H9 (cell line): ENCODE results near the gene TMEM229B. TPM values are rescaled to one million over a fixed set of nuclear protein-coding genes. Genes with fewer than 3 reads are reported as not detected.

Source experiments
- DNase-seq: peaks from one replicate; pipeline ENCODE4 v3.0.0-alpha.2; 2017
- H2AFZ ChIP-seq: one replicate; pipeline ENCODE4 v1.6.1; 2013; ENCODE audit warnings: mild to moderate bottlenecking, low read length, control low read depth, moderate library complexity
- H2AK5ac ChIP-seq: 2 replicates; pipeline ENCODE4 v1.6.1; 2013; ENCODE audit warnings: low read length, control low read depth, mixed read lengths; ENCODE audit not compliant: insufficient read length
- H2BK120ac ChIP-seq: one replicate; pipeline ENCODE4 v1.6.1; 2013; ENCODE audit warnings: low read depth, mild to moderate bottlenecking, low read length, control low read depth, inconsistent platforms; ENCODE audit not compliant: poor library complexity, severe bottlenecking
- H2BK12ac ChIP-seq: 2 replicates; pipeline ENCODE4 v1.6.1; 2013; ENCODE audit warnings: low read length, control low read depth, mixed read lengths, low read depth; ENCODE audit not compliant: insufficient read length
- H2BK15ac ChIP-seq: 2 replicates; pipeline ENCODE4 v1.6.1; 2013; ENCODE audit warnings: low read depth, low read length, control low read depth
- H2BK20ac ChIP-seq: one replicate; pipeline ENCODE4 v1.6.1; 2013; ENCODE audit warnings: low read depth, mild to moderate bottlenecking, low read length, control low read depth, inconsistent platforms; ENCODE audit not compliant: poor library complexity, severe bottlenecking
- H2BK5ac ChIP-seq: 2 replicates; pipeline ENCODE4 v1.6.1; 2013; ENCODE audit warnings: low read length, control low read depth, mixed read lengths; ENCODE audit not compliant: insufficient read length
- H3K14ac ChIP-seq: 2 replicates; pipeline ENCODE4 v1.6.1; 2013; ENCODE audit warnings: low read length, control low read depth; ENCODE audit not compliant: insufficient read depth
- H3K18ac ChIP-seq: 2 replicates; pipeline ENCODE4 v1.6.1; 2013; ENCODE audit warnings: low read depth, mild to moderate bottlenecking, mixed read lengths, low read length, control low read depth; ENCODE audit not compliant: insufficient read length
- H3K23ac ChIP-seq: 2 replicates; pipeline ENCODE4 v1.6.1; 2013; ENCODE audit warnings: low read length, control low read depth, mixed read lengths, low read depth; ENCODE audit not compliant: insufficient read length
- H3K23me2 ChIP-seq: 2 replicates; pipeline ENCODE4 v1.6.1; 2013; ENCODE audit warnings: low read depth, mild to moderate bottlenecking, mixed read lengths, low read length, control low read depth; ENCODE audit not compliant: insufficient read length, poor library complexity, severe bottlenecking
- H3K27ac ChIP-seq: 2 replicates; pipeline ENCODE4 v1.5.1; 2013; ENCODE audit warnings: low read length, control low read depth, mixed read lengths, low read depth; ENCODE audit not compliant: insufficient read length
- H3K27me3 ChIP-seq: 2 replicates; pipeline ENCODE4 v1.6.1; 2013; ENCODE audit warnings: low read length, control low read depth, inconsistent platforms; ENCODE audit not compliant: insufficient read depth
- H3K4ac ChIP-seq: 2 replicates; pipeline ENCODE4 v1.6.1; 2013; ENCODE audit warnings: low read depth, mild to moderate bottlenecking, control low read depth, inconsistent platforms, low read length, moderate library complexity
- H3K4me1 ChIP-seq: 2 replicates; pipeline ENCODE4 v1.6.1; 2013; ENCODE audit warnings: low read length, control low read depth, inconsistent platforms; ENCODE audit not compliant: insufficient read depth
- H3K4me2 ChIP-seq: 2 replicates; pipeline ENCODE4 v1.6.1; 2013; ENCODE audit warnings: low read length, control low read depth, mixed read lengths; ENCODE audit not compliant: insufficient read length, insufficient read depth
- H3K56ac ChIP-seq: 2 replicates; pipeline ENCODE4 v1.6.1; 2013; ENCODE audit warnings: low read depth, mild to moderate bottlenecking, mixed read lengths, low read length, control low read depth; ENCODE audit not compliant: insufficient read length
- H3K79me1 ChIP-seq: 2 replicates; pipeline ENCODE4 v1.6.1; 2013; ENCODE audit warnings: low read depth, mild to moderate bottlenecking, moderate library complexity, low read length, control low read depth, inconsistent platforms; ENCODE audit not compliant: insufficient read depth, poor library complexity, severe bottlenecking
- H3K79me2 ChIP-seq: 2 replicates; pipeline ENCODE4 v1.6.1; 2013; ENCODE audit warnings: low read length, control low read depth, inconsistent platforms; ENCODE audit not compliant: insufficient read depth
- H3K9ac ChIP-seq: 2 replicates; pipeline ENCODE4 v1.6.1; 2013; ENCODE audit warnings: low read length, control low read depth, mixed read lengths; ENCODE audit not compliant: insufficient read length; ENCODE audit errors: extremely low read depth
- H3K9me3 ChIP-seq: one replicate; pipeline ENCODE4 v1.6.1; 2013; ENCODE audit warnings: low read depth, low read length, inconsistent platforms; ENCODE audit not compliant: control insufficient read depth
- H3T11ph ChIP-seq: one replicate; pipeline ENCODE4 v1.6.1; 2013; ENCODE audit warnings: mild to moderate bottlenecking, low read length, control low read depth, inconsistent platforms
- H4K20me1 ChIP-seq: one replicate; pipeline ENCODE4 v1.6.1; 2013; ENCODE audit not compliant: control insufficient read depth, insufficient read length, insufficient read depth
- H4K5ac ChIP-seq: 2 replicates; pipeline ENCODE4 v1.6.1; 2013; ENCODE audit warnings: low read depth, mild to moderate bottlenecking, mixed read lengths, low read length, control low read depth; ENCODE audit not compliant: insufficient read length
- H4K8ac ChIP-seq: replicated peaks from 2 replicates; pipeline ENCODE4 v1.6.1; 2013; ENCODE audit warnings: low read length, control low read depth, mixed read lengths, low read depth; ENCODE audit not compliant: insufficient read length
- H4K91ac ChIP-seq: 2 replicates; pipeline ENCODE4 v1.6.1; 2013; ENCODE audit warnings: low read depth, mild to moderate bottlenecking, moderate library complexity, mixed read lengths, low read length, control low read depth; ENCODE audit not compliant: insufficient read length
- H3K27ac Mint-ChIP-seq, 3 experiments: 2 replicates in 2 of 3; 3 replicates in 1 of 3; pipeline ENCODE4 v1.8.0; 2020 to 2021; ENCODE audit warnings: mixed read lengths in 3 of 3, mild to moderate bottlenecking in 1 of 3, moderate library complexity in 1 of 3
- H3K27me3 Mint-ChIP-seq: 2 replicates; pipeline ENCODE4 v1.8.0; 2021; ENCODE audit warnings: low read depth, mild to moderate bottlenecking, moderate library complexity, mixed read lengths
- H3K36me3 Mint-ChIP-seq, 3 experiments: 2 replicates in 2 of 3; 3 replicates in 1 of 3; pipeline ENCODE4 v1.8.0; 2020 to 2021; ENCODE audit warnings: low read depth in 3 of 3, mixed read lengths in 3 of 3; ENCODE audit not compliant: insufficient read depth in 1 of 3
- H3K4me1 Mint-ChIP-seq, 2 experiments: 2 replicates each; pipeline ENCODE4 v1.8.0; 2020; ENCODE audit warnings: mixed read lengths in 2 of 2
- H3K4me3 Mint-ChIP-seq, 2 experiments: 2 replicates in 1 of 2; 3 replicates in 1 of 2; pipeline ENCODE4 v1.8.0; 2020 to 2021; ENCODE audit warnings: mild to moderate bottlenecking in 2 of 2, mixed read lengths in 2 of 2, moderate library complexity in 1 of 2
- H3K9me3 Mint-ChIP-seq, 2 experiments: 2 replicates in 1 of 2; 3 replicates in 1 of 2; pipeline ENCODE4 v1.8.0; 2020; ENCODE audit warnings: mild to moderate bottlenecking in 2 of 2, mixed read lengths in 2 of 2, moderate library complexity in 1 of 2
- WGBS: extraction: QIAGEN DNeasy Blood & Tissue Kit; methylation state at CpG from one replicate; pipeline ENCODE4 v1.1.7; 2013; ENCODE audit warnings: missing lambda C conversion rate, low lambda C conversion rate, mixed read lengths; ENCODE audit not compliant: insufficient read length; ENCODE audit errors: extremely low coverage; 5-methylcytosine and 5-hydroxymethylcytosine counted together
- total RNA-seq: library from RNA; stranded (reverse); gene quantifications from 2 replicates; pipeline ENCODE4 v1.2.1, GENCODE V29; 2021
- TF ChIP-seq, protein P1 (sequence below): fragments of 200-600 bp; sonication (generic); conservative IDR thresholded peaks from 3 replicates; pipeline ENCODE4 v1.8.0; 2021; ENCODE audit warnings: antibody characterized with exemption, mild to moderate bottlenecking

TMEM229B gene
- total RNA-seq, 1 experiment from 2014 or later = 0.24 TPM

DNA sequence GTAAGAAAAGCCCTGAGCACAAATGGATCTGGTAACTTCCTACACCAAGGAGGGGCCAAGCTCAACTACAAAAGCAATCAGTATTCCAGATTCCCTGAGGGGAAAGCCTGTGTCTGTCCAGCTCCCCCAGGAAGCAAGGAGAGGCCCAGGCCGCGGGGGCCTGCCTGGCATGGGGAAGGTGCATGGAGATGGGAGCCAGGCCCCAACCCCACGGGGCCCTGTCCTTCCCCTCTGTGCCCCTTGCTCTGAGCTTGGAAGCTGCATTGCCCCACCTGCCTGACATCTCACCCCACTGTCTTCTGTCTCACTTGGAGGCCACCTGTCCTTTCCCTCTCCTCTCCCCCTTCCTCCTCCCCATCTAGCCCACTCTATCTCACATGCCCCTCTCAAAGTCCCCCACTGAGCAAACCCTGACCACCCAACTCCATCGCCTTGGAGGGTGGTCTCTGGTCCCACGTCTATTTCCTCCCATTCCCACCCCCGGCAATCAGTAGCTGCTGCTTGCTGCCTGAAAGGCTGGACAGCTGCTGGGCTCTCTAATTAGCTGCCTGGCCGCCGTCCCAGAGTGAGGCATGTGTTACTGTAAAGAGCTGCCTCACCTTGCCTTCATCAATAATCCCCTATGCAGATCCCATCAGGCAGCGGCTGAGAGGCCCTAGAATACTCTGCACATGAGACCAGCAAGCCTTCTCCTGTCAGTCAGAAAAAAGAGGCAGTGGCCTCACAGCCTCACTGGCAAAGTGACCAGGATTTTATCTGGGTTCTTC lies 3.4 kb upstream of the TMEM229B start:
- Histone ChIP-seq H3K27me3 (no peaks in the 10 kb centered on the region), H4K8ac (no peak overlapping the region), H3K4me1 (no peaks in the 10 kb centered on the region), H2BK120ac (no peak overlapping the region), H4K20me1 (no peaks in the 10 kb centered on the region), H3K23ac (no peak overlapping the region), H2AK5ac (no peak overlapping the region), H2BK12ac (no peak overlapping the region), H2BK20ac (no peak overlapping the region), H3K9ac (no peak overlapping the region), H3K9me3 (peaks cover 8% of the 10 kb centered on the region), H3K14ac (no peak overlapping the region), H3K4me2 (no peak overlapping the region), H4K91ac (no peak overlapping the region), H3K79me2 (no peaks in the 10 kb centered on the region), H2BK5ac (no peak overlapping the region), H3T11ph (no peak overlapping the region), H4K5ac (no peak overlapping the region), H3K4ac (no peak overlapping the region), H2AFZ (no peak overlapping the region), H3K79me1 (no peaks in the 10 kb centered on the region), H3K27ac (no peak overlapping the region), H3K23me2 (no peaks in the 10 kb centered on the region), H3K56ac (no peak overlapping the region), H3K18ac (no peak overlapping the region), H2BK15ac (no peak overlapping the region)
- Mint-ChIP-seq H3K36me3 (peaks cover 14 to 16% (median 15%) of the 10 kb centered on the region in 3 experiments), H3K27me3 (peaks cover 7% of the 10 kb centered on the region; the same call in 1 of the 2 replicates), H3K4me3 (no peak overlapping the region; a peak in 1 of 5 replicates), H3K4me1 (peaks cover 21 to 25% of the 10 kb centered on the region in 2 experiments), H3K27ac (peak overlapping the region in 2 of 3 experiments; percentile 4 to 65; a peak in 2 of 7 replicates), H3K9me3 (peaks cover 18 to 19% of the 10 kb centered on the region in 2 experiments)
- TF ChIP-seq, protein P1, sequence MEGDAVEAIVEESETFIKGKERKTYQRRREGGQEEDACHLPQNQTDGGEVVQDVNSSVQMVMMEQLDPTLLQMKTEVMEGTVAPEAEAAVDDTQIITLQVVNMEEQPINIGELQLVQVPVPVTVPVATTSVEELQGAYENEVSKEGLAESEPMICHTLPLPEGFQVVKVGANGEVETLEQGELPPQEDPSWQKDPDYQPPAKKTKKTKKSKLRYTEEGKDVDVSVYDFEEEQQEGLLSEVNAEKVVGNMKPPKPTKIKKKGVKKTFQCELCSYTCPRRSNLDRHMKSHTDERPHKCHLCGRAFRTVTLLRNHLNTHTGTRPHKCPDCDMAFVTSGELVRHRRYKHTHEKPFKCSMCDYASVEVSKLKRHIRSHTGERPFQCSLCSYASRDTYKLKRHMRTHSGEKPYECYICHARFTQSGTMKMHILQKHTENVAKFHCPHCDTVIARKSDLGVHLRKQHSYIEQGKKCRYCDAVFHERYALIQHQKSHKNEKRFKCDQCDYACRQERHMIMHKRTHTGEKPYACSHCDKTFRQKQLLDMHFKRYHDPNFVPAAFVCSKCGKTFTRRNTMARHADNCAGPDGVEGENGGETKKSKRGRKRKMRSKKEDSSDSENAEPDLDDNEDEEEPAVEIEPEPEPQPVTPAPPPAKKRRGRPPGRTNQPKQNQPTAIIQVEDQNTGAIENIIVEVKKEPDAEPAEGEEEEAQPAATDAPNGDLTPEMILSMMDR = no peak
- DNase-seq = no peak
- WGBS = no CpG with 5 or more reads among the region's 9 CpGs
